ENCODE measurements around the gene RNF5.
"Not testable (repeated sequence)": the region's sequence is repeated elsewhere in the genome, so short reads cannot be mapped to it uniquely, and the experiment has no call there.

Gene RNF5

GRCh38 chr6:32187009-32187709 lies 9.0 kb downstream of the RNF5 start:
- no peak for TF ChIP-seq CTCF (IDR thresholded peaks at IDR 0.05; ENCODE audit: control insufficient read depth, insufficient read depth, low read depth, low read length, missing control alignments)
- DNase-seq (ENCODE audit: low read depth), result no peak
- no peak overlapping the region for H3K4me3 ChIP-seq (ENCODE audit: control insufficient read depth, low read depth, low read length)

DNA sequence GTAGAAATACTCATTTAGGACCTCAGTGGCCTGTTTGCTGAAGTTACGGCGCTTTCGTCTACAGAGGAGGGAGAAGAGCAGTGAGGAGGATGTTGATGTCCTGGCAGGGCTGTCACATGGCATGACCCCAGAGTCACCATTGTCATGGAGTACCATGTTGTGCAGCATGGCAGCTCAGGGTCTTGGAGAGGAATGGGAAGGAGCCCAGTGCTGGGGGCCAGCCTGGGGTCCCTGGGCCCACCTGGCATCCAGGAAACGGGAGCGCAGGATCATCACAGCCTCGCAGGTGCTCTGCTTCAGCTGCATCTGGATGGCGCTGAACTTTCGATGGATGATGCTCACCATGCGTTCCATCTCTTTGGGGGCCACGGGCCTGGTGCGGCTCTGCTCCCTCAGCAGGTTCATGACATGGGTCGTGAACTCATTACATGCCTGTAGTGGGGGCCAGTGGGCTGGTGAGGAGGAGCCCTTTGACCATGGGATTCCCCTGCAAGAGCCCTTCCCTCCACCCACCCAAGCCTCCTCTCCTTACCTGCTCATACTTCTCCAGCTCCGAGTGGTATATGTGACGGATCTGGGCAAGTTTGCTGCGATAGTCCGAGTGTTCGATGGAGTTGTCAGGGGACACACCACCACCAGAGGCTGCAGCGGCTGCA lies 9.6 kb downstream of the RNF5 start:
- peak overlapping the region; percentile 70 for H3K4me3 ChIP-seq (ENCODE audit: control insufficient read depth, low read depth, low read length)
- DNase-seq (ENCODE audit: low read depth), result not testable (repeated sequence)

- peak overlapping the region; percentile 70 for H3K4me3 ChIP-seq (ENCODE audit: control insufficient read depth, low read depth, low read length)
- no peak for DNase-seq (ENCODE audit: low read depth)
- no peak for TF ChIP-seq CTCF (IDR thresholded peaks at IDR 0.05; ENCODE audit: control insufficient read depth, insufficient read depth, low read depth, low read length, missing control alignments)
Measured at GRCh38 chr6:32188381-32189068, 10.3 kb downstream of the RNF5 start.

GRCh38 chr6:32189069-32189741 lies 11.0 kb downstream of the RNF5 start:
- no peak for DNase-seq (ENCODE audit: low read depth)
- peak overlapping the region; percentile 70 for H3K4me3 ChIP-seq (ENCODE audit: control insufficient read depth, low read depth, low read length)
- no peak for TF ChIP-seq CTCF (IDR thresholded peaks at IDR 0.05; ENCODE audit: control insufficient read depth, insufficient read depth, low read depth, low read length, missing control alignments)

DNA sequence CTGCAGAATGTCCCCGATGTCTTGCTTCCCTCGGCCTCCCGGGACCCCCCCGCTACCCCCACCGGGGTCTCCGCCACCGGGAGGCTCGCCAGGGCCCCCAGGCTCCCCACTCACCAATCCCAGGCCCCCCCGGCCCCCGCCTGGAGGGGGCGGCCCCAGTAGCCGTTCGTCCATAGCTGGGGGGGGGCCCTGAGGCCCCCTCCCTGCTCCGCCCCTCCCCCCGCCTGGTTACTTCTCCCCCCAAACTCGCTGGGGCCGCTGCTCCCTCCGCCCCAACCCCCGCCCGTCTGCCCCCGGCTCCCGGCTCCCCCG lies 11.5 kb downstream of the RNF5 start:
- no peak for DNase-seq (ENCODE audit: low read depth)
- TF ChIP-seq CTCF (IDR thresholded peaks at IDR 0.05; ENCODE audit: control insufficient read depth, insufficient read depth, low read depth, low read length, missing control alignments), result no peak
- H3K4me3 ChIP-seq (ENCODE audit: control insufficient read depth, low read depth, low read length), result peak overlapping the region; percentile 70

GRCh38 chr6:32190054-32190851 lies 12.0 kb downstream of the RNF5 start, which contains the start of gene PBX2:
Gene PBX2, minus strand, starts transcription at chr6:32190202. Its CDS starts 287 bp downstream, at chr6:32189915.
- DNase-seq (ENCODE audit: low read depth), result peak; percentile 67
- no peak for TF ChIP-seq CTCF (IDR thresholded peaks at IDR 0.05; ENCODE audit: control insufficient read depth, insufficient read depth, low read depth, low read length, missing control alignments)
- H3K4me3 ChIP-seq (ENCODE audit: control insufficient read depth, low read depth, low read length), result peak within 1 kb of the TSS; percentile 70
